ENCODE measurements around the gene BICDL2.

GRCh38 chr16:3022684-3023414 is 13.9 kb downstream of the BICDL2 start:
- no peak for TF ChIP-seq POLR2A (IDR thresholded peaks at IDR 0.05)
- no peak for TF ChIP-seq CTCF (IDR thresholded peaks at IDR 0.05)

Measured in suprapubic skin (tissue), 3 donors.